ENCODE results near the gene ZEB2.

The ZEB2 gene

DNA sequence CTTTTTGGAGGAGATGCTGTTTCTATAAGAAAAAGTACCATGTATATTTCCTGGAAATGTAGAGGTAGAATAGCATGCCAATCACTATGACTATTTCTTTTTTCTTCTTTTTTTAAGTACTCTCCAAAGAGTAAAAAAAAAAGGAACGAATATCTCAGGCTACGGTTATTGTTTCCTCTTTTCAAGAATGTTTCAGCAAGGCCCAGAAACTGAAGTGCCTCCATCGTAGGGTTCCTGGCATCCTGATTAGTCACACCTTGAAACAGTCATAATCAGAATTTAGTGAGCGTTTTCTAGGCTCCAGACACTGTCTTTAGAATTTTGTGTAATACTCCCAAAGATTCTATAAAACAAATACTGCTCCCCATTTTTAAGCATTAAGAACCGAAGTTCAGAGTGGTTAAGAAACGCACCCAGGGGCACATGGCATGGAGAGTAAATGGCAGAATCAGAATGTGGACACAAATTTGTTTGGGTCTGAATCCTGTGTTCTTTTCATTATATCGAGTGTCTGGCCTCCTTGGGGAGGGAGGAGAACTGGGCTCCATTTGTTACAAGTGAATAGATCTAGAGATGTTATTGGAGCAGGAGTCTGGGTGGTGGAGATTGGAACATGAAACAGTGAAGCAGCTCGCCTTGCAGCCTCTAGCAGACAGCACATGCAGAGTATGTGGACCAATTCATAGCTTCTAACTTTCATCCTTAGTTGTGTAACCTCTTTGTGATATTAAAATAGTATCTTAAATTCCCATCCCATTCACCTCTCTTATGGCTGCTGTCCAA lies 26.7 kb downstream of the ZEB2 start:
- DNase-seq, result no peak

GRCh38 chr2:144490857-144491256 lies 29.1 kb downstream of the ZEB2 start:
- DNase-seq, result no peak

DNA sequence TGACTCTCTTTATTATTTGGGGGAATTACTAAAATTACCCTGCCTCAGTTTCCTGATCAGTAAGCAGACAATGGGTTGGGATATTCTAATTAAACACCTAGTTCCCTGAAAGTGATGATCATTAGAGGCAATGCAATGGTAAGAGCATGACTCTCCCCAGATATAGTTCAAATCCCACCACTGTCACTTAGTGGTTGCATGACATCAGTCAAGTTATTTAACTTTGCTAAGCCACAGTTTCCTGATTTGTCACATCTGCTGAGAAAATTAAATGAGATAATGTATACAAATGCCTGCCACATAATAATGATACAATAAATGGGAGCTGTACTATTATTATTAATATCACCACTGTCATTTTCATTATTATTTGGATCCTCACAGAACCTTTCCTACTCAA lies 29.9 kb downstream of the ZEB2 start:
- no peak for DNase-seq

DNA sequence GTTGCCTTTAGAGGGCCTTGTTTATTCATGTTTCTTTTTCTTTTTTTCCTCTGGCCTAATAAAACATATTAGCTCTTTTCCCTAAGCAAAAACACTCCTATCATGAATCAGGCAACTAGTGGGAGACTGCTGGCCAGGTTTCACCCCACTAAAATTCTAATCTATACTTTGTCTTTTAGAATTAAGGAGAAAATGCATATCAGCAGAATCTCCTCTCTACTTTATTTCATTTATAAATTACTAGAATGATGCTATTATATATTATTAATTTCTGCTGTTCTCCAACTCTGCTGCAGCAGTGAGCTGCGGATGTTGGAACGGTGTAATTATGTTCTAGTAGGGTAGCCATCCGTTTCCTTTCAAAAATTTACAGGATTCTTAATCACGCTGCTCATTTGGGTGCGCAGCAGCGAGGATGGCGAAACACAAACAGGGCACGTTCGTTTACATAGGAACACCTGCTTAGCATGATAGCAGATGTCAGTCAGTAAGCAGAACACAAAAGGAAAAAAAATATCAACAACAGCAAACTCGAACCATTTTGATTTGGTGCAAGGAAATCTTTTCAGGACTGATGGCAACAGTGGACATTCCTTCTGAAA lies 30.5 kb downstream of the ZEB2 start:
- DNase-seq, result peak; percentile 56

- no peak for DNase-seq
These were observed 35.5 kb downstream of the ZEB2 start for GRCh38 chr2:144484201-144484948.

GRCh38 chr2:144481666-144482065 lies 38.3 kb downstream of the ZEB2 start:
- DNase-seq, result no peak

DNA sequence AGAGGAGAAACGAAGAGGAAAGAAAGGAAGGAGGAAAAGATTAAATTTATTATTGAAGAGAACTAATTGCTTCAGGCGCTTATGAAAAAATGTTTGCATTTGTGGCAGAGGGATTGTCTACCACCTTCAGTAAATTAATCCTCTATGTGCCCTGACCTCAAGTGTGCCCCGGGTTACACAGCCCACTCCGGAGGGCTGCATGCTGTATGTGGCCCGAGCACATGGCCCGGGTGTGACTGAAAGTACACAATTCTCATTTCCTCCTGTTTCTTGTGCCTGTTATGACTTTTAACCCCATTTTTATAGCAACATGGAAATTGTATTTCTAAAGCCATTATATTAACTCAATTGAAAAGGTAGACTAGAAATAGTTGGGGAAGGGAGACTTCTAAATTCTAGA lies 38.8 kb downstream of the ZEB2 start:
- no peak for DNase-seq

DNA sequence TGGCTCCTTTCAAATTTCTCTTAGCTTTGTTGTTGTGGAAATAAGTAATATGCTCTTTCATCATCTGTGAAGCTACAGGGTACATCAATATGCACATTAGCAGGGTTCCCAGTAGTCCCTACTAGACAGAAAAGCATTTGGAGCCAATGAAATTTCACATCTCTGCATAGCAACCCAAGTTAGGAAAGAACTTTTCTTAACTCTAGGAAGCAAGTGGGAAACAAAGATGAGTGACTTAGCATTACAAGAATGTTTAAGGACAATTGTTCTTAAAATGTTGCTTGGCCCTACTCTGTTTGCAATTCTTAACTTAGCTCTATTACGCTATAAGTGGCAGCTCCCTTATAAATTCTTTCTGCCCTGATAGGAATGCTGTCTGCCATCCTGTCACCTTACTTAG lies 39.6 kb downstream of the ZEB2 start:
- no peak for DNase-seq

DNA sequence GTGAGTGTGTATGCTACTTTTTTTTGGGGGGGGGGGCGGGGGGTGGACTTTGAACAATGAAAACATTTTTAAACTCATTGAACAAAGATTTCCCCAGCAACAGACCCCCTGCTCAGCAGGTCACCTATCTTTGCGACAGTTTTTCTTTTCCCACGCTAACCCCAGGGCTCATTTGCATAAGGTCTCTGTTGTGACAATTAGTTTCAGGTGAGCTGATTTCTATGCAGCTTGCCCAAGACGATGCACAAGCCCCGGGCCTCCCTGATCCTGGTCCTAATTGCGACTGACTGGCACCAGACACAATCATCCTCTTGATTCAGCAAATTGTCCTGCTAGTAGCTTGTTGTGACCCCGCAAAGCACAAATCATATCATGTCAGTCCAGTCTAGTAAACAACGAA lies 40.3 kb downstream of the ZEB2 start:
- DNase-seq, result no peak

- no peak for DNase-seq
These were observed 40.8 kb downstream of the ZEB2 start for GRCh38 chr2:144479138-144479537.

DNA sequence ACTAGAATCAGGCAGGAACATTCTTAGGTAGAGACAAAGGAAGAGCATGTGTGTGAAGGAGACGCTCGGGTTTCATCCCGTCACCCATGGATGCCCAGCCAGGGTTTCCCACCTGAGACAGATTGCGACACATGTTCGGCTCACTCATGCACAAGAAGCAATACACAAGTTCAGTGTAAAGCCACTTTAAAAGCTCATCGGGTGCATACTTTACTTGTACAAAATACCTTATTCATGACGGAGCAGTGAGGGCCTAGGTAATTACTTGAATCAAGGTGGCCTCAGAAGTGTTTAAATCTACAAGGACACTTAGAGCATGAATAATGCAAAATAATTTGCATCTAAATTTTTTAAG lies 42.0 kb downstream of the ZEB2 start:
- peak; percentile 70 for DNase-seq

- DNase-seq, result peak; percentile 70
These were observed 42.5 kb downstream of the ZEB2 start for GRCh38 chr2:144477281-144477956.

DNA sequence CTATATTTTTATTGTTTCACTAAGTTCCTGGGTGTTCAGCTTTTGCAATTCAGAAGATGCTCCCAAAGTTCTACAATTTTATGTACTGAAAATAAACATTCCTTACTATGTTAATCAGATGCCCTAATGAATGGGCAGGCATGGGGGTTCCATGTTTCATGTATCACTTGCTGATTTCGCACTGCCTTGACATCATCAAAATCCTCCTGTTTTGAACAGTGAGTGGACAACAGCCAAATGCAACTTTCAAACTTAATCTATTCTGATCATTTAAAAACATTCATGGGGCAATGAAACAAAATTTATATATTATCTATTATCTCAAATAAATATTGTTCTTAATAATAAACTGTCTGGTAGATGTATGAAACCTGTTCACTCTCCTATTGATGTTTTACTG lies 43.2 kb downstream of the ZEB2 start:
- no peak for DNase-seq

- DNase-seq, result no peak
These were observed 44.2 kb downstream of the ZEB2 start for GRCh38 chr2:144475569-144476275.

DNA sequence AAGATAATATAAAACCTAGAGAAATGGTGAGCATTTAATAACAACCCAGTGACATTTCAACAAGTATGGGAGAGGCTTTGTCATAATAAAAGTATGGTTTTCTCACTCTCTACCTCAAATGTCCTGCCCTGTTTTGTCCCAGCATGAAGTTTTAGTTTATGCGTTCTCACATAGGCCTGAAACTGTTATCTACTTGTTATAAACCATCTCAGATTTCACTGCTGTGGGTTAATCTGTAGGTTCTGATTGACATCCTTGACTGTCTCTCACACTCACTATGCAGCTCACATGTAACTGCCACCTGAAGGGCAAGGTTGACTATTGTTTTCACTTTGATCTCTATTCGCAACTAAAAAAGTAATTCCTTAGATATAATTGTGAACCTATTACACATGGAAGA lies 44.9 kb downstream of the ZEB2 start:
- DNase-seq, result no peak

- no peak for DNase-seq
These were observed 45.9 kb downstream of the ZEB2 start for GRCh38 chr2:144474017-144474416.

DNA sequence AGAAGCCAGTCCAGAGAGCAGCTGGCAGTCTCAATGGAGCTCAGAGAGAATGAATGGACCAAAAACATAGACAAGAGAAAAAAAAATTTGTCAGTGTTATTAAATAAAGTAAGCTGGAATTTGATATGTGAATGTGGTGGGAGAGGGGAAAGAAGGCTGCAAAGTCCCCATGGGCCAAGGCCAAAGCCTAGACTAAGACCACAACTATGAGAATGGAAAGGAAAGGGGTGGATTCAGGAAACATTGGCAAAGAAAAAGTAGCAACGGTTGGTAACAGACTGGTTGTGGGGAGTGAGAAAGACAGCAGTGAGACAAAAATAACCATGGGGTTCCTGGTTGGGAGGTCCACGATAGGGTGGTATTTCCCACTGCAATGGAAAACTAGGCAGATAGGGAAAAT lies 47.0 kb downstream of the ZEB2 start:
- no peak for DNase-seq

DNA sequence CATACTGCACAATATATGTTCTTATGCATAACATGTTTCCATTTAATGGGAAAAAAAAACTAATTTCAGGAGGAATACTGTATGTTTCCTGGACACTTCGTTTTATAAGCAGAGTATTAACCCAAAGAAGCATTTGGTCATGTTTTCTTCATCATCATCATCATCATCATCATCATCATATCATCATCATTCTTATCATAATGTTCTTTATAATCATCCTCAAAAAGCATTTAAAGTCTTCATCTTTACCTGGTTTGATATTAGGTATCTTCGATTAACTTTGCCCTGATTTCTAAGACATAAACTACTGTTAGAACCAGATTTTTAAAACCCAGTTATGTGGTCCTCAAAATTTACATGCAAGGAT lies 47.9 kb downstream of the ZEB2 start:
- no peak for DNase-seq

DNA sequence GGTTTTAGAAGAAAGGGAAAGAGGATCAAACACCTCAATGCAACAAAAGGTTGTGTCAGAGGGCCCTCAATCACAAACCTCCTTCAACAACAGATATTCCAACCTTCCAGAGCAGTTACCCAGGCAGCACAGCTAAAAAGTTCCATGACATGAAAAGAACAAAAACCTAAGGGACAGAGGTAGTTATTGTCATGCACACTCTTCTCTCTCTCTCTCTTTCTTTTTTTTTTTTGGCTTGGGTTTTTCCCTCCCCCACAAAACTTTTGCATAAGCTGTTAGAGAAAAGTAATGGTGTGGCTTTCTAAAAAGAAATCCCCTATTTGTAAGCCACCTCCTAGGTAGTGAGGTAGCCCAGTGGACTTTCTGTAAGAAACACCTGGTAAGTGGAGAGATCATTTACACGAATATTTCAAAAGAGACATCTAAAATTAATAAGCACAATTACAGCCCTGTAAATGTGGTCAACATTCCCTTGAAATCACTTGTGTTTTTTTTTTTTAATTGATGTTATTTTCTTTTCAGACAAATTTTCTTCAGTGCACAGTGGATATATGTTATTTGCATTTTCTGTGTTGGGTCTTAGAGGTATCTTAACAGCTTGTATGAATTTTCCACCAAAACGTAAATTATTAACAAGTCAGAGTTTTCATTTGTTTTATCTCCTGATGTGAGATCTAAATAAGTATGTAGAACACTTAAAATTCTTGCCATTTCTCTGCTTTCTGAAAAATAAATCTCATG lies 48.4 kb downstream of the ZEB2 start:
- DNase-seq, result no peak

- no peak for DNase-seq
These were observed 49.1 kb downstream of the ZEB2 start for GRCh38 chr2:144470816-144471215.

- DNase-seq, result no peak
These were observed 49.6 kb downstream of the ZEB2 start for GRCh38 chr2:144470334-144470733.

- DNase-seq, result no peak
These were observed 50.1 kb downstream of the ZEB2 start for GRCh38 chr2:144469798-144470197.

Data from NCI-H1694 treated with DMSO at 0.1 percent for 48 hours (cell line).